Gastroesophageal sphincter (tissue), 4 donors: Measurements from ENCODE around the gene TUSC2. TPM values are rescaled to one million over a fixed set of nuclear protein-coding genes. Genes with fewer than 3 reads are reported as not detected.

Experiments
- ATAC-seq: fragments of 150-250 bp; one replicate; pipeline ENCODE4 v1.9.1; 2016; ENCODE audit warnings: mild to moderate bottlenecking, moderate library complexity
- H3K27ac ChIP-seq, 4 donors: fragments of 200-600 bp; sonication (generic) in 3 of 4; 1 replicate in 3 of 4; 2 replicates in 1 of 4; pipeline ENCODE4 v1.5.1; 2016 to 2019
- H3K27me3 ChIP-seq: fragments of 200-600 bp; sonication (generic); one replicate; pipeline ENCODE4 v1.5.1; 2019
- H3K36me3 ChIP-seq, 2 donors: fragments of 200-600 bp; sonication (generic); one replicate each; pipeline ENCODE4 v1.5.1; 2019; ENCODE audit warnings: control low read depth in 1 of 2
- H3K4me1 ChIP-seq, 3 donors: fragments of 200-600 bp; sonication (generic); 1 replicate in 2 of 3; 2 replicates in 1 of 3; pipeline ENCODE4 v1.5.1; 2016 to 2019; ENCODE audit warnings: control low read depth in 2 of 3
- H3K4me3 ChIP-seq, 2 donors: fragments of 200-600 bp; sonication (generic); one replicate each; pipeline ENCODE4 v1.5.1; 2019; ENCODE audit warnings: mild to moderate bottlenecking in 1 of 2, moderate library complexity in 1 of 2
- H3K9me3 ChIP-seq, 3 donors: fragments of 200-600 bp; sonication (generic); one replicate each; pipeline ENCODE4 v1.5.1; 2017 to 2019; ENCODE audit warnings: control low read depth in 2 of 3
- EP300 ChIP-seq: sonication (generic); formaldehyde crosslinking; IDR thresholded peaks from one replicate; pipeline ENCODE4 v1.6.1; 2017; ENCODE audit warnings: antibody characterized with exemption, mild to moderate bottlenecking
- POLR2A ChIP-seq, 2 donors: fragments of 450-650 bp; IDR thresholded peaks; one replicate each; pipeline ENCODE4 v1.6.1; 2017; ENCODE audit warnings: antibody characterized with exemption in 2 of 2, mild to moderate bottlenecking in 2 of 2, moderate library complexity in 1 of 2
- POLR2AphosphoS5 ChIP-seq: sonication (generic); formaldehyde crosslinking; IDR thresholded peaks from one replicate; pipeline ENCODE4 v1.6.1; 2017; ENCODE audit warnings: antibody characterized with exemption
- WGBS, 2 donors: methylation state at CpG; one replicate each; pipeline ENCODE4 v1.1.5; 2018; ENCODE audit warnings: low coverage in 1 of 2; 5-methylcytosine and 5-hydroxymethylcytosine counted together
- total RNA-seq, 4 donors: library from RNA; depleted of rRNA; stranded (reverse); fragments of >200 nt; gene quantifications; one replicate each; pipeline ENCODE4 v1.1.0, GENCODE V29; 2016
- TF ChIP-seq, protein P1 (sequence below), 4 experiments: fragments of 200-600 bp in 2 of 4; fragments of 450-650 bp in 2 of 4; sonication (generic) in 1 of 4; IDR thresholded peaks; one replicate each; pipeline ENCODE4 v1.5.1; 2017 to 2019; ENCODE audit warnings: antibody characterized with exemption in 4 of 4, mild to moderate bottlenecking in 2 of 4, moderate library complexity in 2 of 4

TUSC2 gene
- total RNA-seq, 4 donors from 2014 or later: 23.8 to 36.2 (median 31.3) TPM

DNA sequence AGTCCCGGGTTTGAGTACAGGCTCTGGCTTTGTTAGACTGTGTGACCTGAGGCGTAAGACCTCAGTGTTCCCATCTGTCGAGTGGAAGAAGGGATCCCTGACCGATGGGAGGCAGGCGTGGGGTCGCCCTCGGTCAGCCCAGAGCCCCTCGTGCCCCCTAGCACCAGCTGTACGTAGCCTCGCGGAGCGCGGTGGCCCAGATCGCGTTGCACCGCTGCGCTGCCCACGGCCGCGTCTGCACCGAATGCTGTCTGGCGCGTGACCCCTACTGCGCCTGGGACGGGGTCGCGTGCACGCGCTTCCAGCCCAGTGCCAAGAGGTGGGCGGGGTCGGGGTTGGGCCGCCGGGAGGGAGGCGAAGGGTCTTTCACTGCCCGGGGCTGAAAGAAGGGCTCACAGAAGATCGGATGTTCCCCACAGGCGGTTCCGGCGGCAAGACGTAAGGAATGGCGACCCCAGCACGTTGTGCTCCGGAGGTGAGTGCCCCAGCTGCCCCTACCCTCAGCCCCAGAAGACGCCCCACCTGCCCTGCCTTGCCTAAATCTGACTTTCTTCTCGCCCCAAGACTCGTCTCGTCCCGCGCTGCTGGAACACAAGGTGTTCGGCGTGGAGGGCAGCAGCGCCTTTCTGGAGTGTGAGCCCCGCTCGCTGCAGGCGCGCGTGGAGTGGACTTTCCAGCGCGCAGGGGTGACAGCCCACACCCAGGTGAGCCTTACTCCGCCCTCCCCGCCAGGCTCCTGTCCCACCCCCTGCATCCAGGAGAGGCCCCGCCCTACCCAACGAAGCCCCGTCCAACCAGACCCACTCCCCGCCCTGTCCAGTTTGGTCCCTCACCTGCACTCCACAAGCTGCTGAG lies 52.7 kb downstream of the TUSC2 start:
- WGBS, 2 donors: 40% methylated on average over 2 of the region's 65 CpGs; no CpG with 5 or more reads in 1 of the 2 donors
- Histone ChIP-seq H3K4me1 (peaks cover 0 to 68% (median 19%) of the 10 kb centered on the region in 3 donors), H3K27ac (no peak overlapping the region), H3K9me3 (no peaks in the 10 kb centered on the region), H3K27me3 (peaks cover 33% of the 10 kb centered on the region), H3K4me3 (peak overlapping the region in 1 of 2 donors; percentile 16), H3K36me3 (peaks cover 0 to 27% of the 10 kb centered on the region in 2 donors)
- TF ChIP-seq POLR2A (IDR thresholded peaks at IDR 0.05) (no peak), POLR2AphosphoS5 (no peak), EP300 (no peak)
- TF ChIP-seq, protein P1, sequence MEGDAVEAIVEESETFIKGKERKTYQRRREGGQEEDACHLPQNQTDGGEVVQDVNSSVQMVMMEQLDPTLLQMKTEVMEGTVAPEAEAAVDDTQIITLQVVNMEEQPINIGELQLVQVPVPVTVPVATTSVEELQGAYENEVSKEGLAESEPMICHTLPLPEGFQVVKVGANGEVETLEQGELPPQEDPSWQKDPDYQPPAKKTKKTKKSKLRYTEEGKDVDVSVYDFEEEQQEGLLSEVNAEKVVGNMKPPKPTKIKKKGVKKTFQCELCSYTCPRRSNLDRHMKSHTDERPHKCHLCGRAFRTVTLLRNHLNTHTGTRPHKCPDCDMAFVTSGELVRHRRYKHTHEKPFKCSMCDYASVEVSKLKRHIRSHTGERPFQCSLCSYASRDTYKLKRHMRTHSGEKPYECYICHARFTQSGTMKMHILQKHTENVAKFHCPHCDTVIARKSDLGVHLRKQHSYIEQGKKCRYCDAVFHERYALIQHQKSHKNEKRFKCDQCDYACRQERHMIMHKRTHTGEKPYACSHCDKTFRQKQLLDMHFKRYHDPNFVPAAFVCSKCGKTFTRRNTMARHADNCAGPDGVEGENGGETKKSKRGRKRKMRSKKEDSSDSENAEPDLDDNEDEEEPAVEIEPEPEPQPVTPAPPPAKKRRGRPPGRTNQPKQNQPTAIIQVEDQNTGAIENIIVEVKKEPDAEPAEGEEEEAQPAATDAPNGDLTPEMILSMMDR (IDR thresholded peaks at IDR 0.05): no peak
- no peak for ATAC-seq

Other genes starting within 250 kb of the TUSC2 start
- 100 to 1,000 TPM in 3 of 4 donors, 10 to 100 TPM in 1; 85.7 to 228 (median 136) TPM for gene RBM5, start 239.3 kb downstream of the TUSC2 start, total RNA-seq
- 10 to 100 TPM in 3 of 4 donors, 1 to 10 TPM in 1; 6.7 to 33.5 (median 16.3) TPM for gene SEMA3F, start 172.9 kb downstream of the TUSC2 start, total RNA-seq
- not detected for gene GNAT1, start 136.6 kb downstream of the TUSC2 start, total RNA-seq
- under 1 TPM in 2 of 4 donors, not detected in 2; 0.35 TPM for gene SLC38A3, start 123.0 kb downstream of the TUSC2 start, total RNA-seq
- gene GNAI2, start 92.0 kb downstream of the TUSC2 start, total RNA-seq: 100 to 1,000 TPM; 172 to 262 (median 222) TPM
- gene SEMA3B, start 59.1 kb downstream of the TUSC2 start, total RNA-seq: 10 to 100 TPM; 29.1 to 54.9 (median 44.2) TPM
- gene LSMEM2, start 49.1 kb downstream of the TUSC2 start, total RNA-seq: not detected
- 10 to 100 TPM; 37.3 to 85.4 (median 64.9) TPM for gene IFRD2, start 35.8 kb downstream of the TUSC2 start, total RNA-seq
- 1 to 10 TPM; 2.4 to 8.8 (median 4.0) TPM for gene HYAL3, start 28.8 kb downstream of the TUSC2 start, total RNA-seq
- gene NAA80, start 28.8 kb downstream of the TUSC2 start, total RNA-seq: 10 to 100 TPM in 1 of 4 donors, 1 to 10 TPM in 3; 4.2 to 12.3 (median 7.9) TPM
- gene HYAL1, start 24.6 kb downstream of the TUSC2 start, total RNA-seq: 10 to 100 TPM in 2 of 4 donors, 1 to 10 TPM in 2; 4.8 to 12.3 (median 7.9) TPM
- 10 to 100 TPM; 37.2 to 87.0 (median 74.8) TPM for gene HYAL2, start 5.5 kb downstream of the TUSC2 start, total RNA-seq
- 10 to 100 TPM; 24.5 to 40.3 (median 26.9) TPM for gene RASSF1, start 12.6 kb upstream of the TUSC2 start, total RNA-seq
- under 1 TPM in 1 of 4 donors, not detected in 3; 0.54 TPM for gene ZMYND10, start 17.5 kb upstream of the TUSC2 start, total RNA-seq
- 10 to 100 TPM; 14.0 to 26.6 (median 19.5) TPM for gene NPRL2, start 22.6 kb upstream of the TUSC2 start, total RNA-seq
- 10 to 100 TPM in 1 of 4 donors, 1 to 10 TPM in 3; 4.7 to 10.9 (median 9.0) TPM for gene CYB561D2, start 22.6 kb upstream of the TUSC2 start, total RNA-seq
- gene TMEM115, start 31.3 kb upstream of the TUSC2 start, total RNA-seq: 10 to 100 TPM; 41.1 to 66.2 (median 55.7) TPM
- 1 to 10 TPM in 1 of 4 donors, under 1 TPM in 3; 0.31 to 1.7 (median 0.66) TPM for gene CACNA2D2, start 175.4 kb upstream of the TUSC2 start, total RNA-seq
- gene C3orf18, start 239.5 kb upstream of the TUSC2 start, total RNA-seq: 10 to 100 TPM in 3 of 4 donors, 1 to 10 TPM in 1; 9.7 to 42.8 (median 25.3) TPM
- 10 to 100 TPM in 3 of 4 donors, 1 to 10 TPM in 1; 6.4 to 11.7 (median 11.4) TPM for gene HEMK1, start 241.3 kb upstream of the TUSC2 start, total RNA-seq